Measurements from ENCODE around the gene SOCS1.
A peak's percentile ranks its signal among the peaks of the same experiment; 100 is the strongest.

The SOCS1 gene

DNA sequence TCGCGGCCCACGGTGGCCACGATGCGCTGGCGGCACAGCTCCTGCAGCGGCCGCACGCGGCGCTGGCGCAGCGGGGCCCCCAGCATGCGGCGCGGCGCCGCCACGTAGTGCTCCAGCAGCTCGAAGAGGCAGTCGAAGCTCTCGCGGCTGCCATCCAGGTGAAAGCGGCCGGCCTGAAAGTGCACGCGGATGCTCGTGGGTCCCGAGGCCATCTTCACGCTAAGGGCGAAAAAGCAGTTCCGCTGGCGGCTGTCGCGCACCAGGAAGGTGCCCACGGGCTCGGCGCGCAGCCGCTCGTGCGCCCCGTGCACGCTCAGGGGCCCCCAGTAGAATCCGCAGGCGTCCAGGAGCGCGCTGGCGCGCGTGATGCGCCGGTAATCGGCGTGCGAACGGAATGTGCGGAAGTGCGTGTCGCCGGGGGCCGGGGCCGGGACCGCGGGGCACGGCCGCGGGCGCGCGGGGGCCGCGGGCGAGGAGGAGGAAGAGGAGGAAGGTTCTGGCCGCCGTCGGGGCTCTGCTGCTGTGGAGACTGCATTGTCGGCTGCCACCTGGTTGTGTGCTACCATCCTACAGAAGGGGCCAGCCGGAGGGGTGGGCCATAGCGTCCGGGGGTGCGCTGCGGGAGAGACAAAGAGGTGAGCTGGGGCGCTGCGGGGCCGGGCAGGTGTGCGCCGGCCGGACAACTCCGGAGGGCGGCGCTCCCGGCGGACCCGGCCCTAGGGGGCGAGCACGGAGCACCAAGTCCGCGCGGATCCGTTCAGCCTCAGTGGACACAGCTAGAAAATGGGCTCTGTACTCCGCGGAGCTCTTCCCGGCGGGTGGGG, 879 bp downstream of the SOCS1 start:
- Histone ChIP-seq H3K4me1 (ENCODE audit: insufficient read depth, low read length, poor library complexity, severe bottlenecking) (peaks cover 21% of the 10 kb centered on the region), H3K9me2 (replicated peaks; ENCODE audit: low read depth, low read length) (no peaks in the 10 kb centered on the region), H3K79me2 (ENCODE audit: insufficient read depth, low read length) (peaks cover 29% of the 10 kb centered on the region), H2AFZ (ENCODE audit: low read length) (peak overlapping the region; percentile 27; the same call in 1 of the 2 replicates), H3K4me2 (ENCODE audit: low read depth, low read length, poor library complexity, severe bottlenecking) (peak overlapping the region; percentile 83), H3K4me3 (ENCODE audit: low read length, poor library complexity, severe bottlenecking) (peak overlapping the region; percentile 87), H3F3A (ENCODE audit: low read depth) (no peaks in the 10 kb centered on the region), H3K27me3 (ENCODE audit: insufficient read depth, low read length, poor library complexity, severe bottlenecking) (no peaks in the 10 kb centered on the region), H3K9me3 (ENCODE audit: insufficient read depth, low read depth, low read length) (no peaks in the 10 kb centered on the region), H3K36me3 (ENCODE audit: insufficient read depth, low read length) (no peaks in the 10 kb centered on the region), H4K20me1 (ENCODE audit: insufficient read depth, low read length, poor library complexity, severe bottlenecking) (peaks cover 6% of the 10 kb centered on the region), H3K9ac (ENCODE audit: low read depth, low read length, poor library complexity, severe bottlenecking) (peak overlapping the region; percentile 69)
- no peak for TF ChIP-seq EZH2phosphoT487 (IDR thresholded peaks at IDR 0.05; ENCODE audit: borderline replicate concordance)
- TF ChIP-seq, protein P1, sequence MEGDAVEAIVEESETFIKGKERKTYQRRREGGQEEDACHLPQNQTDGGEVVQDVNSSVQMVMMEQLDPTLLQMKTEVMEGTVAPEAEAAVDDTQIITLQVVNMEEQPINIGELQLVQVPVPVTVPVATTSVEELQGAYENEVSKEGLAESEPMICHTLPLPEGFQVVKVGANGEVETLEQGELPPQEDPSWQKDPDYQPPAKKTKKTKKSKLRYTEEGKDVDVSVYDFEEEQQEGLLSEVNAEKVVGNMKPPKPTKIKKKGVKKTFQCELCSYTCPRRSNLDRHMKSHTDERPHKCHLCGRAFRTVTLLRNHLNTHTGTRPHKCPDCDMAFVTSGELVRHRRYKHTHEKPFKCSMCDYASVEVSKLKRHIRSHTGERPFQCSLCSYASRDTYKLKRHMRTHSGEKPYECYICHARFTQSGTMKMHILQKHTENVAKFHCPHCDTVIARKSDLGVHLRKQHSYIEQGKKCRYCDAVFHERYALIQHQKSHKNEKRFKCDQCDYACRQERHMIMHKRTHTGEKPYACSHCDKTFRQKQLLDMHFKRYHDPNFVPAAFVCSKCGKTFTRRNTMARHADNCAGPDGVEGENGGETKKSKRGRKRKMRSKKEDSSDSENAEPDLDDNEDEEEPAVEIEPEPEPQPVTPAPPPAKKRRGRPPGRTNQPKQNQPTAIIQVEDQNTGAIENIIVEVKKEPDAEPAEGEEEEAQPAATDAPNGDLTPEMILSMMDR (conservative IDR thresholded peaks at IDR 0.05; ENCODE audit: low read length) = no peak

DNA sequence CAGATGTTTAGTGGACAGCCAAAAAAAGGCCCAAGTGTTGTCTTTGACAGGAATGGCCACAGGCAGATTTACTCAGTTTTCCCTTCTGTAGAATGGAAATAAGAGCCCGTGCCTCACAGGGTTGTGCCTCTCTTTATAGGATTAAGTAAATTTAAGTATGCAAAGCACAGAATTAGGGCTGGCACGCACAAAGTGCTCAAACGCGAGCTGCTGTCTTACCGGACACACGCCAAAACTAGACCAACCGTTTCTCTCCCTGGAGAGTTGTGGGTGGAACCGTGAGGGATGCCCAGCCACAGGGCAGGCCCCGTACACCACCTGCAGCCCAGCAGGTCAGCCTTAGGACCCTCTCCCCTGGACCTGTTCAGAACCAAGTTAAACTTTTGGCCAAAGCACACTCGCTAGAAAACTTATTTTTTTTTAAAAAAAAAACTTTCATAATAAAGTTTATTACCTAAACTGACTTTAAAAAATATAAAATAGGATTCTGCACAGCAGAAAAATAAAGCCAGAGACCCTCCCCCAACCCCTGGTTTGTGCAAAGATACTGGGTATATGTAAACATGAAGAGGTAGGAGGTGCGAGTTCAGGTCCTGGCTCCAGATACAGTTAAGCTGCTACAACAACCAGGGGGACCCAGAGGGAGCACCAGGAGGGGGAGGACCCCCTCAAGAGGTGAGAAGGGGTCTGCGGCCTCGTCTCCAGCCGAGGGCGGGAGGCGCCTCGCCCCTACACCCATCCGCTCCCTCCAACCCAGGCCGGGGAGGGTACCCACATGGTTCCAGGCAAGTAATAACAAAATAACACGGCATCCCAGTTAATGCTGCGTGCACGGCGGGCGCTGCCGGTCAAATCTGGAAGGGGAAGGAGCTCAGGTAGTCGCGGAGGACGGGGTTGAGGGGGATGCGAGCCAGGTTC, 1.8 kb downstream of the SOCS1 start:
- peak overlapping the region; percentile 69 for H3K9ac ChIP-seq (ENCODE audit: low read depth, low read length, poor library complexity, severe bottlenecking)
- no peaks in the 10 kb centered on the region for H3K9me3 ChIP-seq (ENCODE audit: insufficient read depth, low read depth, low read length)
- H2AFZ ChIP-seq (ENCODE audit: low read length) = no peak overlapping the region
- no peaks in the 10 kb centered on the region for H3F3A ChIP-seq (ENCODE audit: low read depth)
- H3K4me1 ChIP-seq (ENCODE audit: insufficient read depth, low read length, poor library complexity, severe bottlenecking) = peaks cover 21% of the 10 kb centered on the region
- TF ChIP-seq, protein P1 (conservative IDR thresholded peaks at IDR 0.05; ENCODE audit: low read length) = no peak
- no peak for TF ChIP-seq EZH2phosphoT487 (IDR thresholded peaks at IDR 0.05; ENCODE audit: borderline replicate concordance)
- no peaks in the 10 kb centered on the region for H3K27me3 ChIP-seq (ENCODE audit: insufficient read depth, low read length, poor library complexity, severe bottlenecking)
- H3K79me2 ChIP-seq (ENCODE audit: insufficient read depth, low read length) = peaks cover 29% of the 10 kb centered on the region
- H3K36me3 ChIP-seq (ENCODE audit: insufficient read depth, low read length) = no peaks in the 10 kb centered on the region
- H4K20me1 ChIP-seq (ENCODE audit: insufficient read depth, low read length, poor library complexity, severe bottlenecking) = peaks cover 6% of the 10 kb centered on the region
- H3K4me2 ChIP-seq (ENCODE audit: low read depth, low read length, poor library complexity, severe bottlenecking) = peak overlapping the region; percentile 83
- peak overlapping the region; percentile 87 for H3K4me3 ChIP-seq (ENCODE audit: low read length, poor library complexity, severe bottlenecking)
- H3K9me2 ChIP-seq (replicated peaks; ENCODE audit: low read depth, low read length) = no peaks in the 10 kb centered on the region

DNA sequence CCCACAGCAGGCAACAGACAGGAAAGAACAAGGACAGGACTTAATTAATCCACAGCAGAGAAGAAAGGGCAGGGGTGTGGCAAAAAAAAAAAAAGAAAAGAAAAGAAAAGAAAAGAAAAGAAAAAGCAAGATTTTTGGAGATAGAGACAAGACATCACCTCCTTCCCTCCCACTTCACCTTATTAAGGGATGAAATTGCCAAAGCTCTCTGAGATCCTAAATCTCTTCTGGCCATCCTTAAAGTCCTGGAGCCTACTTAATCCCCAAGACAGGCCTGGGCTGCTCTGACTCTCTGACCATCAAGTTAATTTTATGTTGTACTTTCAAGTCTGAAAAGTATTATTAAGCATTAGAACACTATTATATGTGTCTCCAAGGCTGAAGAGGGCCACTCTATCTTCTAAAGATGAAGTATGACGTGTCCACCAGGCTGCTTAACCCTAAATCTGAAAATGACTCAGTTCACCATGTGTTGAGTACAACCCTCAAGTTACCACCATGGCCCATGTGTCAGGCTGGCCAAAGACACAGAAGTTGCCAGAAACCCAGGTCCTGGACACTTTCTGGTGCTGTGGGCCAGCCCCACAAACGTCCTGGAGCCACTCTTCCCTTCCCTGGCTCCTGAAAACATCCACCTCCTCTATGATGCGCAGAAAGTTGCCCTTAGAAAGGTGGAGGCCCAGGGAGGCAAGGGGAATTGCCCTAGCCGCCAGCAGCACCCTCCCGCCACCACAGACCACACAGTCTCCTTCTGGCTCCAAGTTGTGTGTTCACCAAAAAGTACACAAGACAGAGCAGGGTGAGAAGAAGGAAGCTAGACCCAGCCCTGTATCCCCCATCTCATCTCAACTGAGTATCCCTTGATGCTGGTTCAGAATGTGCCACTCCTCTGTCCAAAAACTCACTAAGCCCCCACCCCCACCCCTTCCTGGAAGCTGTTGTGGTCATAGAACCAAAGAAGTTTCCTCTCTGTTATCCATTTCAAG, 2.7 kb downstream of the SOCS1 start:
- Histone ChIP-seq H3K4me3 (ENCODE audit: low read length, poor library complexity, severe bottlenecking) (peak overlapping the region; percentile 87), H4K20me1 (ENCODE audit: insufficient read depth, low read length, poor library complexity, severe bottlenecking) (peaks cover 6% of the 10 kb centered on the region), H3K9me3 (ENCODE audit: insufficient read depth, low read depth, low read length) (no peaks in the 10 kb centered on the region), H3K36me3 (ENCODE audit: insufficient read depth, low read length) (no peaks in the 10 kb centered on the region), H3K79me2 (ENCODE audit: insufficient read depth, low read length) (peaks cover 29% of the 10 kb centered on the region), H3K9me2 (replicated peaks; ENCODE audit: low read depth, low read length) (no peaks in the 10 kb centered on the region), H3K9ac (ENCODE audit: low read depth, low read length, poor library complexity, severe bottlenecking) (peak overlapping the region; percentile 69), H3K4me2 (ENCODE audit: low read depth, low read length, poor library complexity, severe bottlenecking) (peak overlapping the region; percentile 83), H2AFZ (ENCODE audit: low read length) (no peak overlapping the region), H3F3A (ENCODE audit: low read depth) (no peaks in the 10 kb centered on the region), H3K4me1 (ENCODE audit: insufficient read depth, low read length, poor library complexity, severe bottlenecking) (peaks cover 21% of the 10 kb centered on the region), H3K27me3 (ENCODE audit: insufficient read depth, low read length, poor library complexity, severe bottlenecking) (no peaks in the 10 kb centered on the region)
- TF ChIP-seq EZH2phosphoT487 (IDR thresholded peaks at IDR 0.05; ENCODE audit: borderline replicate concordance) = no peak
- TF ChIP-seq, protein P1 (conservative IDR thresholded peaks at IDR 0.05; ENCODE audit: low read length) = no peak

Data from Loucy (cell line).